Skin epidermis (tissue), 12 donors: ENCODE measurements around the gene OR10A3.

ENCODE experiments used
- H3K27ac ChIP-seq, 21 experiments: fragments of 200-600 bp; sonication (generic) in 11 of 21; one replicate each; pipeline ENCODE4 v1.5.0; 2020; ENCODE audit warnings: mild to moderate bottlenecking in 3 of 21, inconsistent platforms in 2 of 21, moderate library complexity in 2 of 21
- H3K4me3 ChIP-seq, 7 experiments: fragments of 200-600 bp; sonication (generic) in 2 of 7; one replicate each; pipeline ENCODE4 v1.5.0; 2020; ENCODE audit warnings: inconsistent platforms in 2 of 7, mild to moderate bottlenecking in 2 of 7, moderate library complexity in 1 of 7

Gene OR10A3, protein sequence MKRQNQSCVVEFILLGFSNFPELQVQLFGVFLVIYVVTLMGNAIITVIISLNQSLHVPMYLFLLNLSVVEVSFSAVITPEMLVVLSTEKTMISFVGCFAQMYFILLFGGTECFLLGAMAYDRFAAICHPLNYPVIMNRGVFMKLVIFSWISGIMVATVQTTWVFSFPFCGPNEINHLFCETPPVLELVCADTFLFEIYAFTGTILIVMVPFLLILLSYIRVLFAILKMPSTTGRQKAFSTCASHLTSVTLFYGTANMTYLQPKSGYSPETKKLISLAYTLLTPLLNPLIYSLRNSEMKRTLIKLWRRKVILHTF

DNA sequence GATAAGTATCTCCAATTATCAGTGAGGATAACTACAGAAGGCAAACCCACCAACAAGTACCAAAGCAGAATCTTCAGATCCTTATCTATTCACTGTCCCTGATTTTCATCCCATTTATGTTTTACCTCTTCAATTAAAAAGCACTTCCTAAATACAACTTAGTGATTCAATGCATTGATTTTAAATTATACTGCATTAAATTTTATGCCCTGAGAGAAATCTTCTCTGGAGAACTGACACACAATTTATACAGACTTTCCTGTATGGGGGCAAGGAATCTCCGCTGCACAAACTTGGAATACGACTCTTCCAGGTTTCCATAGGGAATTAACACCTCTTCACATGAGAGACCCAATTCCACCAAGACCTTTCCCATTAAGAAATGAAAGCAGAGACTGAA, at the start of gene OR10A3:
Gene OR10A3 (minus strand): TSS at position 101 of the 400 bp plus-strand sequence. CDS start 2,188 bp downstream, outside the sequence.
- no peak within 1 kb of the TSS for H3K4me3 ChIP-seq
- no peak within 1 kb of the TSS for H3K27ac ChIP-seq

DNA sequence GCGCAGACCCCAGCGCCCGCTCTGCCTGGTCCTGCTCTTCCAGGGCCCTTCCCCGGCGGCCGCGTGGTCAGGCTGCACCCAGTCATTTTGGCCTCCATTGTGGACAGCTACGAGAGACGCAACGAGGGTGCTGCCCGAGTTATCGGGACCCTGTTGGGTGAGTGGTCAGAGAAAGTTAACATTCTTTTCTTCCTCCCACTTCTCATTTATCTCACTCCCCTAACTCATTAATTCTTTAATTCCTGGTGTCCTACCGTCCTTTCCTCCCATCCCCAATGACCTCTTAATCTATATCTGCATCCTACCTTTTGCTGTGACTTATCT, 46.0 kb upstream of the OR10A3 start:
- peak overlapping the region in 20 of 21 experiments; percentile 33 to 88 (median 84) for H3K27ac ChIP-seq
- H3K4me3 ChIP-seq, result peak overlapping the region; percentile 82 to 98 (median 91)

DNA sequence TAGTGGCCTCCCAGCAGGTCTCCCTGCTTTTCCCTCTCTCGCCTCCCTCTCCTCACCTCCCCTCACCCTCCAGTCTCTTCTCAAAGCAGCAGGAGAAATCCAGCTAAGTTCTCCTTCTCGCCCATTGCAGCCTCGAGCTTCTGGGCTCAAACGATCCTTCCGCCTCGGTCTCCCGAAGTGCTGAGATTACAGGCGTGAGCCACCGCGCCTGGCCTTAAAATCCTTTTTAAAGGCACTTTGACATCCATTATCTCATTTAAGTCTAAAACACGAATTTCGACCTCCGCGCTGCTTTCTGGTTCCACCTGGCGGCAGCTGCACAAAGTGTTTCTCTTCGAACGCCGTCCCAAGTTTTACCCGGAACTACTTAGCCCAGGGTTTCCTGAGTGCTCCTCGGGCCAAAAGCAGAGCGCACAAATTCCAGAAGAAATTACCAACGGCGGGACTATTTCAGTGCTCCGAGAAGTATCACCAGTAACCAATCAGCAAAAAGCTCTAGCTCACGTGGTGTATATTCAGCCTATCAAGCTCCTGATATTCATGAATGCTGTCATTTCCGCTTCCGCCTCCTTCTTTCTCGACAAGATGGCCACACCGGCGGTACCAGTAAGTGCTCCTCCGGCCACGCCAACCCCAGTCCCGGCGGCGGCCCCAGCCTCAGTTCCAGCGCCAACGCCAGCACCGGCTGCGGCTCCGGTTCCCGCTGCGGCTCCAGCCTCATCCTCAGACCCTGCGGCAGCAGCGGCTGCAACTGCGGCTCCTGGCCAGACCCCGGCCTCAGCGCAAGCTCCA, 45.5 kb upstream of the OR10A3 start, which contains the start of gene EIF3F:
Gene EIF3F (plus strand): TSS at position 570 of the 792 bp plus-strand sequence. CDS start 16 bp downstream, at position 586.
- H3K27ac ChIP-seq, result peak within 1 kb of the TSS in 20 of 21 experiments; percentile 33 to 88 (median 84)
- peak within 1 kb of the TSS; percentile 82 to 98 (median 91) for H3K4me3 ChIP-seq

DNA sequence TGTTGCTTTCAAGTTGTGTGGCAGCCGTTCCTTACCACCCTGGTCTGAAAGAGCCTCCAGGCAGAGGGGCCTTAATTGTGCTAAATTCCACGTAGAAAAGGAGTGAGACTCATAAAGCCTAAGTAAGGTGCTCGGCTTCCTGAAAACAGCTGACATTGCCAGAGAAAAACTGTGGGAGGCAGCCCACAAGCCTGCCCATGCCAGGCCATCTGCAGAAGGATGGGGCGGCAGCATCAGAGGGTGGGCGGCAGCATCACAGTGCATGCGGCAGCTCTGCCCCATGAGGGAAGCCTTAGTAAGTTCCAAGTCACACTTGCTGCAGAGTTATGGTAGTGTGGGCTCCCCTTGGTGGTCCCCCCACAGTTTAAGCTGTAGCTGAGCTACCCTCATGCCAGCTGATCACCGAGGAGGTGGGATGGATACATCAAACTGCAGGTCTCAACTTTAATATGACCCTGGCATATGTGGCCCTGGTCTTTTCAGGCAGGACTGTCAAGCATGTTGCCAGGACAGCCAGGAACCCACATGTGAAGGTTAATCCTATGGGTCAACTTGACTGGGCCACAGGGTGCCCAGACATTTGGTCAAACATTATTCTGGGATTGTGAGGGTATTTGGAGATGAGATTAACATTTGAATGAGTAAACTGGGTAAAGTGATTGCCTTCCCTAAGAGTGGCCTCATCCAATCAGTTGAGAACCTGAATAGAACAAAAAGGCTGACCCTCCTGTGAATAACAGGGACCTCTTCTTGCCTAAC, 42.5 kb upstream of the OR10A3 start:
- H3K4me3 ChIP-seq, result no peak overlapping the region
- no peak overlapping the region for H3K27ac ChIP-seq

DNA sequence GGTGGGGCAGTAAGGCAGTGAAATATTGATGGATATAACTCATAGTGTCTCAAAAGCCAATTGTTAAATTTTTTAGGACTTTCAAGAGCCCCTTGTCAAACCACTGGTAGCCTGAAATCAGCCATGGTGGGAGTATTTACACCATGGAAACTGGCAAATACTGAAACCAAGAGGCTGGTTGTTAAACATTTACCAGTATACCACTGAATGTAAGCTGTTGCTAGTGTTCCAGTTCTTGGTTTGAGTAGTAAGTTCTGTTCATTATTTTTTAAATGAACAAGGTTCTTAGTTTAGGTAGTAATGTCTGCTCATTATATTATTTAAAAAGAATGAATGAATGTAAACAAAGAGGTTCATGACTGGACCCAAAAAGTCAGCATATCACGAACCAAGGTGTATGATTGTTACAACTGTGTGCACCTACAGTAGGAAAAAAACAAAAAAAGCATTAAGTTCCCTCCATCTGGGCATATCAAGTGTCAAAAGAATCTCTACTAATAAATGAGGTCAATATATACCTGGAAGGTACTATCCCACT, 41.1 kb upstream of the OR10A3 start:
- no peak overlapping the region for H3K27ac ChIP-seq
- H3K4me3 ChIP-seq, result no peak overlapping the region

DNA sequence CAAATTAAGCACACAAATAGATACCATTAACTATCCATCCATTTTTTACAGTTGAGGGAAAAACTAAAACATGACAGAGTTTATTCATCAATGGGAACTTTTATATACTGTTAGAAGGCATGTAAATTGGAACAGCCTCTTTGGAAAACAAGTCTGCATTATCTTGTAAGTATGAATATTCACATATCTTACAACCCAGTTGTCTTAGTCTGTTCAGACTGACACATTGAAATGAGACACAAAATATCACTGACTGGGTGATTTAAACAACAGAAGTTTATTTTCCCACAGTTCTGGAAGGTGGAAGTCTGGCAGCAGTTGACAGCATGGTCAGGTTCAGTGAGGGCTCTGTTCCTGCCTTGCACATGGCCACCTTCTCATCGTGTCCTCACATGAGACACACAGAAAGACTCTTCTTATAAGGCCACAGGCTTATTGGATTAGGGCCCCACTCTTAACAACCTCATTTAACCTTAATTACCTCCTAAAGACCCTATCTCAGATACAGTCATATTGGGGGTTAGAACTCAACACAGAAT, 40.2 kb upstream of the OR10A3 start:
- H3K27ac ChIP-seq, result no peak overlapping the region
- H3K4me3 ChIP-seq, result no peak overlapping the region

DNA sequence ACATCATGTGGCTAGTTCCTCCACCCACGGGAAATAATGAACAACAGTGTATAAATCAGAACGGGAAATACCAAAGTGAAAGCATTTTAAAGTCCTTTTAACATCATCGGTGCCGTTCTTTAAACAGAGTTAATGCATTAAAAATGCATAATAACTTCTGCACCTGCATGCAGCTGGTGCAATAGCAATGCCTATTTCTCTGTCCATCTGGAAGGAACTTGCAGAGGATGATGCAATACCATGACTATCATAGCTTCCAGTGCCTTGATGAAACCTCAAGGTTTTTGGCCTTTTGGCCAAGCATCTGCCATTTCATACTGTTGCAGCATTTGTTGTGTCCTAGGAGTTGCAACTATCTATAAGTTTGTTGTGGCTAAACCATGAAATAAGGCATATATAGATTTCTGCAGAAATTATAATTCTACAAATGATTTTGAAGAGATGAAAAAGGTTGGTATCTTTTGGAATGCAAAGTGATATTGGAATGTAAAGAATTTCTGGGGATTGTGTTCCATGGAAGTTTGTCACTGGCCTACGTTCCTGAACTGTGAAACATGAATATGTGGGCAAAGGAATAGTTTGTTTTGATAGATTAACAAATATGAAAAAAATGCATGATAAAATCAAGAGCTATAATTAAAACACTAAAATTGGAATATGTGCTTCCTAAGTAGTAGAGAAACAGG, 35.9 kb upstream of the OR10A3 start:
- Histone ChIP-seq H3K4me3 (no peak overlapping the region), H3K27ac (no peak overlapping the region)

DNA sequence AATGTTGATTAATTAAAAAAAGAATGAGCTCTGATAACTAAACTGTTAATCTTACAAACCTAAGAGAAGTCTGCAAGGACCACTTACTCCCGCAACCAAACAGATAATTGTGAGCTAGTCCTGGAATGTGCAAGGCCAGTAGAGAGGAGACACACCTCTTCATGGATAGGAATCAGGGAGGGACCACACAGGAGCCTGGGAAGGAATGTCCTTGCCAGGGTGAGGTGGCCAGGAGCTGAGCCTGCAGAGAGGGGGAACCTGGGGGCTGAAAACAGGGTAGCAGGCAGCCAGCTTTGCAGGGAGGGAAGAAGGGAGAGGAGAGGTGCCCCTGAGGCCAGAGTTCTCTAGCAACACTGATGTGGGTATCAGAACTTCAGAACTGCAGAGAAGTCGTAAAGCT, 33.2 kb upstream of the OR10A3 start:
- H3K4me3 ChIP-seq, result no peak overlapping the region
- no peak overlapping the region for H3K27ac ChIP-seq

DNA sequence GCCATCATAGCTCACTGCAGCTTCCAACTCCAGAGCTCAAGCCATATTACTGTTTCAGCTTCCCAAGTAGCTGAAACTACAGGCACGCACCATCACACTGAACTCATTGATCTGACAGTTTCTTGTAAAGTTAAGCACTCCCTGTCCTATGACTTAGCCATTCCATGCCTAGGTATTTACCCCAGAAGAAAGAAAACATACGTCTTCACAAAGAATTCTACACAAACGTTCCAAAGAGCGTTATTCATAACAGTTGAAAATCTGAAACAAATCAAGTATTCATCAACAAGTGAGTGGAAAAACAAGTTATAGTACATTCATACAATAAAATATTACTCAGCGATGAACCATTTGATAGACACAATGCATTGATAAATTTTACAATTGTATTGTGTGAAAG, 31.5 kb upstream of the OR10A3 start:
- no peak overlapping the region for H3K27ac ChIP-seq

DNA sequence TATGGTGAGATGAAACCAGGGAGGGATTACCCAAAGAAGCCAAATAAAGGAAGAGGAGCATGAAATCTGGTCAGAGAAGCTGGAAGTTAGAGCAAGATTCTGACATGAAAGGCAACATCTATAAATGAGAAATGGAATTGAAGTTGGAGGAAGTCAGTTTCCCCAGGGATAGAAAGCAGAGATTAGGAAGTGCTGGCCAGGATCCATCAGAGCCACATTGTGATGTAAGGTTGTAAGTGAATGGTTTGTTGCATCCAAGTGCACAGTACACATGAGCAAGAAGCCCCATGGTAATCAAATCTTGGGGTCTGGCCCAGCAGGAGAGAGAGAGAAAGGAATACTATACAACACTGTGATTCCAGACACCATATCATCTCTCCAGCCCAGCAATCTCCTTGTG, 30.3 kb upstream of the OR10A3 start:
- no peak overlapping the region for H3K27ac ChIP-seq
- no peak overlapping the region for H3K4me3 ChIP-seq

More for the DNA sequence above, 31.5 kb upstream of the OR10A3 start:
- no peak overlapping the region for H3K4me3 ChIP-seq

DNA sequence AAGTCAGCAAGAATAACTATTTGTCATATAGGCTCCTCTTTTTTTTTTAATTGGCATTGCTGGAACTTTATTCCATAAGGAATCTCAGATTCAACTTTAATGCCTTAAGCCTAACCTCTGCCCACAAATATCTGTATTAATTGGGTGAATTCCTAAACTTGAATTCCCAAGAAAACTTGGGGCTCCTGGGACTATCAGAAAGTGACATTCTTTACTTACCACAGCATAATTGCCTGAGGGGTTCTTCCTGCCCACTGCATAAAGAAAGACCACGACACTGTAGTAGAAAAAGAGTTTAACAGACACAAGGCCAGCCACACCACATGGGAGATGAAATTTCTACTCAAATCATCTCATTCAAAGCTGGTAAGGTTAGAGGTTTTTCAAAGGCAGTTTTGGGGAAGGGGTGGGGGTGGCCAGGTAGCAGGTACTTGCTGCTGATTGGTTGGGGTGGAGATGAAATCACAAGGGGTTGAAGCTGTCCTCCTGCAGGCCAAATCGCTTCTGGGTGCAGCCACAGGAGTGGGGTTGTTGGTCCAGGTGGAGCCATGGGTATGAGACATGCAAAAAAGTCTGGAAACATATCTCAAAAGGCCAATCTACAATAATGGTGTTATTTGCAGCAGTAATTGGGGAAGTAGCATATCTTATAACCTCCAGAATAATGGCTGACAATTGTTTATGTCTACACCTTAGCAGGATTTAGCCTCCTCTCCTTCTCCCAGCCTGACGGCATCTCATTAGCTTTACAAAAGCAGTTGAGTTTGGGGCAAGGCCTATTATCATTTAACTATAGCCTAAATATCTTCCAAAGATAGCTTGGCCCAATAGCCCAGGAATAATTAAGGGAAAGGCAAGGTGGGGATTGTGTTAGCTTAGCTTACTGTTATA, 28.5 kb upstream of the OR10A3 start:
- Histone ChIP-seq H3K4me3 (no peak overlapping the region), H3K27ac (no peak overlapping the region)

DNA sequence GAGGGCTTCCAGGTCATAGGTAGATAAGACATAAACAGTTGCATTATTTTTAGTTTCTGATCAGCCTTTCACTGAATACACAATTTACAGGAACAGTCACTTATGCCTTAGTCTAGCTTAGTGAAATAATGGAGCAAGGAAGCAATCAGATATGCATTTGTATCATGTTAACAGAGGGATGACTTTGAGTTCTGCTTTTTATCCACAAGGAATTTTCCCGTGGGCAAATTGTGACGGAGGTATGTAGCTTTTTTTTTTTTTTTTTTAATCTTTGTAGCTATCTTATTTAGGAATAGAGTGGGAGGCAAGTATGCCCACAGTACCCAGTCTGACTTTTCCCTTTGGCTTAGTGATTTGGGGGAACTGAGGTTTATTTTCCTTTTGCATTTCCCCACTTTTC, 27.2 kb upstream of the OR10A3 start:
- Histone ChIP-seq H3K4me3 (no peak overlapping the region), H3K27ac (no peak overlapping the region)

DNA sequence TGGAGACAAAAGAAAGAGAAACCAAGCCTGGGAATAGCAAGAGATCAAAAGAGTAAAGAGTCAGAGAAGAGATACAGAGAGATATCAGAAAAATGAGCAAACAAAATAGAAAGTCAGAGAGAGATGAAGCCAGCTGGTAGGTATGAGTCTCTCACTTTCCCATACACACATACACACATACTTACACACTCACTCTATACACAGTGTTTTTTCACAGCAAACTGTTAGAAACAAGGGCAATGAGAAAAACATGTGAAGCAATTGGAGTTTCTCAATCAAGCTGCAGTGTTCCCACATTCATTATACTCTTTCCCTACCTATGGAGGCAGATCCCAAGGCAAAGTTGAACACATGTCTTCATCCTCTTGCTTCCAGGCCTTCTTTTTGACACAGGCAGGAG, 26.3 kb upstream of the OR10A3 start:
- Histone ChIP-seq H3K4me3 (no peak overlapping the region), H3K27ac (no peak overlapping the region)

DNA sequence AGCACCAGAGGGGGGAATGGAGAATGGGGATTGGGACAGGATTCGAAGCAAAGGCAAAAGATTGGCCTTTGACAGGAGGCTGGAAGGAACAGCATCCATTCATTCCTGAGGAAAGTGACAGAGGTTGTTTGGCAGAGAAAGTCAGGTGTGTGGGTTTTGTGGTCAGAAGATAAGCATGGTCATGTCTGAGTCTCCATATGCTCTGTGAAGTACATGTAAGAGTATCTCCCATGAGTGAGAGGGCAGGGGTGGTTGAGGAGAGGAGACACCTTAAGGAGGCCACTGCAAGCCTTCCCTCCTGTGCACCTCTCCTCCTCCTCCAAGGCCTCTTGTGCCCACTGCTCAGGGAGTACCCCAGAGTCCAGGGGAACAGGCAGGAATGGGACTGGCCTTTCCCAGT, 25.6 kb upstream of the OR10A3 start:
- no peak overlapping the region for H3K4me3 ChIP-seq

DNA sequence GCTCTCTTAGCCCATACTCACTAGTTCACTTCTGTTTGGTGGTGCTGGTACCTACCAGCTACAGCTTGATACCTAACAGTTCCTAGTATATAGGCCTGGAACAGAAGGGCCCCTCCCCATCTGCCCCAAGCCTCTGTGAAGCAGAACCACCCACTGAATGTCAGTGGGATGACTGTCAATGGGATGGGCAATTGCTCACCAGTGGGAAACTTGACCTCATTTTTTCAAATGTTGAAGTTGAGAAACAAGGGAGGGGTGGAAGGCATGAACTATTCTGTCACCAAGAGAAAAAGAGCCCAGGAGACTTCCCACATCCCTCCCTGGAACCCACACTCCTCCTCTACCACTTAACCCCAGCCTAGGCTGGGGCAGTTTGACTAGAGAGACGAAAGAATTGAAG, 23.9 kb upstream of the OR10A3 start, which contains the start of gene NLRP10:
Gene NLRP10 (minus strand): TSS at position 62 of the 400 bp plus-strand sequence. CDS start 1,952 bp downstream, outside the sequence.
- Histone ChIP-seq H3K4me3 (no peak within 1 kb of the TSS), H3K27ac (peak within 1 kb of the TSS in 8 of 21 experiments; percentile 4 to 61 (median 42))

More for the DNA sequence above, 25.6 kb upstream of the OR10A3 start:
- H3K27ac ChIP-seq, result no peak overlapping the region

DNA sequence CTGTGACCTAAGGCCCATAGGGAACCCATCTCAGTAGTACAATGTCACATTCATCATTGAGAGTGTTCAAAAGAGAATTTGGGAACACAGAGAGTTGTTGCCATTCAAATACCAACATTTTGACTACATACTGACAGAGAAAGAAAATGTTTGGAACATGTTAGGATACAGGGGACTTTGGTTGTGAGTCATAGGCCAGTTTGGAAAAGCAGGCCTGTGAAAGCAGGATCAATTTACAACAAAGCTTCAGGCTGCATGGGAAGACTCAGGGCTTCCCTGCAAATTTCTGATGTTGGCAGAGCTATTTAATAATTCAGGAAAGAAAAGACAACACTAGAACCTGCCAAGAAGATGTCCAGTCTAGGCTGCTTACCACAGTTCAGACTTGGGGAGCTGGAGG, 23.4 kb upstream of the OR10A3 start:
- Histone ChIP-seq H3K4me3 (no peak overlapping the region), H3K27ac (peak overlapping the region in 7 of 21 experiments; percentile 4 to 61 (median 44))

DNA sequence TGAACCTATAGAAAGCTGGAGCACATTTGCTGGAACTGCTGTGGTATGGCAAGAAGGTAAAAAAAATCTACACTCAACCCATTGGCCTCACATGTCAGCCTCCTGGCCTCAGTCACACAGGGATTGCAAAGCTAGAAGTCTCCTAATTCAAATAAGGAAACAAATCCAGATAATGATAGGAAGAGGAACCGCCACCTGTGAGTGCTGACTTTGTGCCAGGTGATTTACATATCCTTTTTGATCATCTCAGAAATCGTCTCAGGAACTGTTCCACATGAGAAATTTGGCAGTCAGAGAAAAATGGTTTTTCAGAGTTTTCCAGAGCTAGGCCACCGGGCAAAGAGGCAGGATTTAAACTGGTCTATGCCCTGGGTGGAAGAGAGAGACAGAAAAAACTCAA, 22.8 kb upstream of the OR10A3 start:
- H3K4me3 ChIP-seq, result no peak overlapping the region
- peak overlapping the region in 4 of 21 experiments; percentile 24 to 61 (median 54) for H3K27ac ChIP-seq

DNA sequence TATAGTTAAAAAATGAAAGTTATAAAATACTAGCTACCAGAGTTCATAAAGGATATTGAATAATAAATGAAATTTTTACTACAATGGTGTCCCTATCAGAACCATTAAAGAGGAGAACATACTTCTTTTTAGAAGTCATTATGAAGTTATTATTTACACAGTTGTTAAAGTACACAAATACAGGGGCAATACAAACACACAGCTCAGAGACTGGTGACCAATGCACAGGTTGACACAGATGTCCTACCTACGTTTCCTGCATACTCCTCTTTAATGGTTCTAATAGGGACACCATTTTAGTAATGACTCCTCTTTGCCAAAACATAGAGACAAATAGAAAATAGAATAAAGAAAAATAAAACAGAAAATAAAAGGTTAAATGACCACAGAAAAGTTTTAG, 13.7 kb upstream of the OR10A3 start:
- Histone ChIP-seq H3K4me3 (no peak overlapping the region), H3K27ac (no peak overlapping the region)
